Stimulated activated CD4-positive, alpha-beta T cell treated with anti-CD3 and anti-CD28 coated beads, Interleukin-4, amount 100 ng/mL, for 4 hours (primary cell): ENCODE measurements around the gene SNCA.

Source experiments
- DNase-seq, 2 experiments: peaks; one replicate each; pipeline ENCODE4 v3.0.0-alpha.2; 2020

Gene SNCA

GRCh38 chr4:89752932-89753598 lies 83.9 kb downstream of the SNCA start:
- no peak for DNase-seq

GRCh38 chr4:89751416-89751815 lies 85.5 kb downstream of the SNCA start:
- DNase-seq, result no peak

- DNase-seq, result no peak
These were observed 90.6 kb downstream of the SNCA start for GRCh38 chr4:89746377-89746776.

- no peak for DNase-seq
These were observed 91.3 kb downstream of the SNCA start for GRCh38 chr4:89745708-89746107.

- DNase-seq, result no peak
These were observed 92.0 kb downstream of the SNCA start for GRCh38 chr4:89744914-89745313.

- no peak for DNase-seq
These were observed 95.2 kb downstream of the SNCA start for GRCh38 chr4:89741768-89742167.

- DNase-seq, result no peak
These were observed 97.5 kb downstream of the SNCA start for GRCh38 chr4:89739311-89739988.

- DNase-seq, result no peak
These were observed 99.1 kb downstream of the SNCA start for GRCh38 chr4:89737888-89738287.

GRCh38 chr4:89733946-89734345 lies 103.0 kb downstream of the SNCA start:
- no peak for DNase-seq

GRCh38 chr4:89727238-89727637 lies 109.7 kb downstream of the SNCA start:
- no peak for DNase-seq

GRCh38 chr4:89725268-89725667 lies 111.7 kb downstream of the SNCA start:
- no peak for DNase-seq

- DNase-seq, result no peak
These were observed 112.2 kb downstream of the SNCA start for GRCh38 chr4:89724716-89725115.

- DNase-seq, result no peak
These were observed 113.9 kb downstream of the SNCA start for GRCh38 chr4:89723096-89723495.

- no peak for DNase-seq
These were observed 114.4 kb downstream of the SNCA start for GRCh38 chr4:89722517-89722916.

- no peak for DNase-seq
These were observed 116.0 kb downstream of the SNCA start for GRCh38 chr4:89720981-89721380.

- no peak for DNase-seq
These were observed 117.3 kb downstream of the SNCA start for GRCh38 chr4:89719536-89720090.

GRCh38 chr4:89716893-89717292 lies 120.1 kb downstream of the SNCA start:
- no peak for DNase-seq

GRCh38 chr4:89715631-89716030 lies 121.3 kb downstream of the SNCA start:
- no peak for DNase-seq

- DNase-seq, result no peak
These were observed 124.1 kb downstream of the SNCA start for GRCh38 chr4:89712827-89713226.

- DNase-seq, result no peak
These were observed 124.8 kb downstream of the SNCA start for GRCh38 chr4:89712141-89712540.

GRCh38 chr4:89708903-89709421 lies 128.0 kb downstream of the SNCA start:
- DNase-seq, result no peak

- no peak for DNase-seq
These were observed 129.5 kb downstream of the SNCA start for GRCh38 chr4:89707467-89707866.

- DNase-seq, result no peak
These were observed 132.1 kb downstream of the SNCA start for GRCh38 chr4:89704651-89705395.
